GM04504 (cell line): ENCODE data around the gene SUMO4.
"Not testable (repeated sequence)": the region's sequence is repeated elsewhere in the genome, so short reads cannot be mapped to it uniquely, and the experiment has no call there.

Experiments used
- DNase-seq: peaks from one replicate; pipeline ENCODE4 v3.0.0-alpha.2; 2012; ENCODE audit warnings: low read depth

The SUMO4 gene

GRCh38 chr6:149431905-149432775 lies 32.1 kb downstream of the SUMO4 start:
- peak; percentile 61 for DNase-seq

GRCh38 chr6:149433405-149433804 lies 33.3 kb downstream of the SUMO4 start:
- no peak for DNase-seq

GRCh38 chr6:149433881-149434280 lies 33.8 kb downstream of the SUMO4 start:
- DNase-seq, result peak; percentile 32

GRCh38 chr6:149435919-149436586 lies 36.0 kb downstream of the SUMO4 start:
- no peak for DNase-seq

- DNase-seq, result no peak
These were observed 36.6 kb downstream of the SUMO4 start for GRCh38 chr6:149436647-149437046.

GRCh38 chr6:149437212-149437611 lies 37.1 kb downstream of the SUMO4 start:
- no peak for DNase-seq

- DNase-seq, result no peak
These were observed 38.8 kb downstream of the SUMO4 start for GRCh38 chr6:149438855-149439254.

GRCh38 chr6:149439626-149440025 lies 39.6 kb downstream of the SUMO4 start:
- DNase-seq, result no peak

- no peak for DNase-seq
These were observed 40.9 kb downstream of the SUMO4 start for GRCh38 chr6:149440735-149441671.

GRCh38 chr6:149441740-149442139 lies 41.7 kb downstream of the SUMO4 start:
- no peak for DNase-seq

GRCh38 chr6:149443411-149444181 lies 43.5 kb downstream of the SUMO4 start:
- no peak for DNase-seq

GRCh38 chr6:149444360-149445094 lies 44.5 kb downstream of the SUMO4 start:
- DNase-seq, result not testable (repeated sequence)

GRCh38 chr6:149445095-149445466 lies 45.0 kb downstream of the SUMO4 start:
- no peak for DNase-seq

- DNase-seq, result no peak
These were observed 45.5 kb downstream of the SUMO4 start for GRCh38 chr6:149445573-149445972.

GRCh38 chr6:149446791-149447376 lies 46.8 kb downstream of the SUMO4 start:
- DNase-seq, result no peak

- DNase-seq, result no peak
These were observed 48.9 kb downstream of the SUMO4 start for GRCh38 chr6:149448821-149449453.

GRCh38 chr6:149449831-149450678 lies 50.0 kb downstream of the SUMO4 start:
- no peak for DNase-seq
